Mucosa of rectum (tissue), 2 donors: Measurements from ENCODE around the gene TMEM59L.

ENCODE experiments used
- H3K27ac ChIP-seq, 2 donors: one replicate each; pipeline ENCODE4 v1.7.0; 2013; ENCODE audit warnings: inconsistent platforms in 2 of 2, low read depth in 2 of 2, low read length in 2 of 2
- H3K27me3 ChIP-seq, 2 donors: one replicate each; pipeline ENCODE4 v1.7.0; 2013; ENCODE audit warnings: low read length in 2 of 2; ENCODE audit not compliant: control insufficient read depth in 2 of 2, insufficient read depth in 2 of 2
- H3K36me3 ChIP-seq, 2 donors: one replicate each; pipeline ENCODE4 v1.7.0; 2013; ENCODE audit warnings: low read length in 2 of 2; ENCODE audit not compliant: control insufficient read depth in 2 of 2, insufficient read depth in 2 of 2
- H3K4me1 ChIP-seq, 2 donors: one replicate each; pipeline ENCODE4 v1.7.0; 2013; ENCODE audit warnings: low read length in 2 of 2, mild to moderate bottlenecking in 1 of 2; ENCODE audit not compliant: control insufficient read depth in 2 of 2, insufficient read depth in 2 of 2
- H3K4me3 ChIP-seq, 2 donors: one replicate each; pipeline ENCODE4 v1.7.0; 2013; ENCODE audit warnings: low read length in 2 of 2
- H3K9ac ChIP-seq, 2 donors: one replicate each; pipeline ENCODE4 v1.7.0; 2013; ENCODE audit warnings: low read length in 2 of 2, low read depth in 1 of 2, mild to moderate bottlenecking in 1 of 2
- H3K9me3 ChIP-seq, 2 donors: one replicate each; pipeline ENCODE4 v1.7.0; 2013; ENCODE audit warnings: low read length in 2 of 2; ENCODE audit not compliant: control insufficient read depth in 2 of 2
- donor health status: healthy.
- donor health status: Normal muscosa, but diverticular disease.

TMEM59L gene

GRCh38 chr19:18620311-18620710, 7.6 kb downstream of the TMEM59L start:
- Histone ChIP-seq H3K27me3 (peaks cover 7 to 9% of the 10 kb centered on the region in 2 donors), H3K4me1 (no peaks in the 10 kb centered on the region), H3K9ac (no peak overlapping the region), H3K4me3 (no peak overlapping the region), H3K27ac (no peak overlapping the region), H3K9me3 (no peaks in the 10 kb centered on the region), H3K36me3 (no peaks in the 10 kb centered on the region)

- Histone ChIP-seq H3K27ac (no peak overlapping the region), H3K27me3 (peaks cover 3 to 5% of the 10 kb centered on the region in 2 donors), H3K36me3 (no peaks in the 10 kb centered on the region), H3K4me3 (no peak overlapping the region), H3K9me3 (no peaks in the 10 kb centered on the region), H3K4me1 (no peaks in the 10 kb centered on the region), H3K9ac (no peak overlapping the region)
Measured at GRCh38 chr19:18620902-18621301, 8.2 kb downstream of the TMEM59L start.

GRCh38 chr19:18626906-18627305, 14.2 kb downstream of the TMEM59L start:
- H3K36me3 ChIP-seq = no peaks in the 10 kb centered on the region
- no peaks in the 10 kb centered on the region for H3K27me3 ChIP-seq
- no peaks in the 10 kb centered on the region for H3K4me1 ChIP-seq
- H3K9me3 ChIP-seq = no peaks in the 10 kb centered on the region
- no peak overlapping the region for H3K9ac ChIP-seq
- H3K4me3 ChIP-seq = no peak overlapping the region
- no peak overlapping the region for H3K27ac ChIP-seq

- H3K36me3 ChIP-seq = no peaks in the 10 kb centered on the region
- no peaks in the 10 kb centered on the region for H3K9me3 ChIP-seq
- H3K27me3 ChIP-seq = no peaks in the 10 kb centered on the region
- no peak overlapping the region for H3K4me3 ChIP-seq
- H3K9ac ChIP-seq = no peak overlapping the region
- no peaks in the 10 kb centered on the region for H3K4me1 ChIP-seq
- no peak overlapping the region for H3K27ac ChIP-seq
Measured at GRCh38 chr19:18629166-18630088, 16.8 kb downstream of the TMEM59L start.

- Histone ChIP-seq H3K4me1 (peaks cover 18 to 19% of the 10 kb centered on the region in 2 donors), H3K4me3 (no peak overlapping the region), H3K27ac (no peak overlapping the region), H3K27me3 (no peaks in the 10 kb centered on the region), H3K9me3 (no peaks in the 10 kb centered on the region), H3K36me3 (no peaks in the 10 kb centered on the region), H3K9ac (no peak overlapping the region)
Measured at GRCh38 chr19:18633321-18633720, 20.7 kb downstream of the TMEM59L start.

- no peak overlapping the region for H3K9ac ChIP-seq
- H3K36me3 ChIP-seq = no peaks in the 10 kb centered on the region
- no peaks in the 10 kb centered on the region for H3K27me3 ChIP-seq
- no peak overlapping the region for H3K27ac ChIP-seq
- H3K4me1 ChIP-seq = peaks cover 19 to 21% of the 10 kb centered on the region in 2 donors
- no peak overlapping the region for H3K4me3 ChIP-seq
- H3K9me3 ChIP-seq = no peaks in the 10 kb centered on the region
Measured at GRCh38 chr19:18634612-18635297, 22.1 kb downstream of the TMEM59L start.

- peaks cover 19 to 21% of the 10 kb centered on the region in 2 donors for H3K4me1 ChIP-seq
- no peaks in the 10 kb centered on the region for H3K27me3 ChIP-seq
- no peak overlapping the region for H3K27ac ChIP-seq
- no peak overlapping the region for H3K9ac ChIP-seq
- H3K36me3 ChIP-seq = no peaks in the 10 kb centered on the region
- H3K9me3 ChIP-seq = no peaks in the 10 kb centered on the region
- peak overlapping the region in 1 of 2 donors; percentile 13 for H3K4me3 ChIP-seq
Measured at GRCh38 chr19:18635831-18636182, 23.1 kb downstream of the TMEM59L start.

GRCh38 chr19:18636183-18636968, 23.7 kb downstream of the TMEM59L start:
- H3K9ac ChIP-seq = peak overlapping the region in 1 of 2 donors; percentile 3
- peaks cover 19 to 21% of the 10 kb centered on the region in 2 donors for H3K4me1 ChIP-seq
- H3K9me3 ChIP-seq = no peaks in the 10 kb centered on the region
- peak overlapping the region; percentile 57 to 73 for H3K4me3 ChIP-seq
- peak overlapping the region; percentile 64 to 79 for H3K27ac ChIP-seq
- H3K27me3 ChIP-seq = no peaks in the 10 kb centered on the region
- H3K36me3 ChIP-seq = no peaks in the 10 kb centered on the region

- Histone ChIP-seq H3K4me1 (peaks cover 19 to 21% of the 10 kb centered on the region in 2 donors), H3K9me3 (no peaks in the 10 kb centered on the region), H3K4me3 (peak within 1 kb of the TSS; percentile 63 to 76), H3K27me3 (no peaks in the 10 kb centered on the region), H3K36me3 (no peaks in the 10 kb centered on the region), H3K27ac (peak within 1 kb of the TSS; percentile 76 to 84), H3K9ac (peak within 1 kb of the TSS; percentile 75 to 84)
Measured at GRCh38 chr19:18636969-18637629, 24.4 kb downstream of the TMEM59L start, which contains the start of gene KLHL26. Gene KLHL26, plus strand, starts transcription at chr19:18637028. Its CDS starts 27 bp downstream, at chr19:18637055.
